Esophagus muscularis mucosa (tissue), 4 donors: ENCODE measurements around the gene RTN4IP1.

Experiments
- EP300 ChIP-seq: sonication (generic); formaldehyde crosslinking; IDR thresholded peaks from one replicate; pipeline ENCODE4 v1.6.1; 2017; ENCODE audit warnings: antibody characterized with exemption
- POLR2A ChIP-seq: fragments of 450-650 bp; IDR thresholded peaks from one replicate; pipeline ENCODE4 v1.6.1; 2017; ENCODE audit warnings: antibody characterized with exemption, moderate library complexity, mild to moderate bottlenecking, low read depth
- TF ChIP-seq, protein P1 (sequence below), 3 experiments: fragments of 200-600 bp in 2 of 3; fragments of 450-650 bp in 1 of 3; sonication (generic) in 2 of 3; IDR thresholded peaks; one replicate each; pipeline ENCODE4 v1.5.1; 2017 to 2019; ENCODE audit warnings: antibody characterized with exemption in 3 of 3, mild to moderate bottlenecking in 2 of 3, moderate library complexity in 1 of 3

DNA sequence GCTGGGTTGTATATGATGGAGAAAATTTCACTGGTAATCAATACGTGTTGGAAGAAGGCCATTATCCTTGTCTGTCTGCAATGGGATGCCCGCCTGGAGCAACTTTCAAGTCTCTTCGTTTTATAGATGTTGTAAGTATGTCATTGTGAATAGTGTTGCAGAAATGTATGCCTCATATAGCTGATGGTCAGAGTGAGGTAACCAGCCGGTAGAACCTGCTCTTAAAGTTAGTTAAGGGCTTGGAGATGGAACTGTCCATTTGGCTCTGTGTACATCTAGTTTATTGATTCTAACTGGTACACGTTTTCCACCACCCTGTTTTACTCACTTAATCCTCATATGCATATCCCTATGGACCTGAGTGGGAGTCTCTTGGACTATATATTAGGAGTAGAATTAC, 73.5 kb downstream of the RTN4IP1 start:
- TF ChIP-seq, protein P1, sequence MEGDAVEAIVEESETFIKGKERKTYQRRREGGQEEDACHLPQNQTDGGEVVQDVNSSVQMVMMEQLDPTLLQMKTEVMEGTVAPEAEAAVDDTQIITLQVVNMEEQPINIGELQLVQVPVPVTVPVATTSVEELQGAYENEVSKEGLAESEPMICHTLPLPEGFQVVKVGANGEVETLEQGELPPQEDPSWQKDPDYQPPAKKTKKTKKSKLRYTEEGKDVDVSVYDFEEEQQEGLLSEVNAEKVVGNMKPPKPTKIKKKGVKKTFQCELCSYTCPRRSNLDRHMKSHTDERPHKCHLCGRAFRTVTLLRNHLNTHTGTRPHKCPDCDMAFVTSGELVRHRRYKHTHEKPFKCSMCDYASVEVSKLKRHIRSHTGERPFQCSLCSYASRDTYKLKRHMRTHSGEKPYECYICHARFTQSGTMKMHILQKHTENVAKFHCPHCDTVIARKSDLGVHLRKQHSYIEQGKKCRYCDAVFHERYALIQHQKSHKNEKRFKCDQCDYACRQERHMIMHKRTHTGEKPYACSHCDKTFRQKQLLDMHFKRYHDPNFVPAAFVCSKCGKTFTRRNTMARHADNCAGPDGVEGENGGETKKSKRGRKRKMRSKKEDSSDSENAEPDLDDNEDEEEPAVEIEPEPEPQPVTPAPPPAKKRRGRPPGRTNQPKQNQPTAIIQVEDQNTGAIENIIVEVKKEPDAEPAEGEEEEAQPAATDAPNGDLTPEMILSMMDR (IDR thresholded peaks at IDR 0.05), result no peak
- TF ChIP-seq POLR2A, result no peak
- TF ChIP-seq EP300, result no peak
